Measurements from ENCODE around the gene RPS27. TPM values are rescaled to one million over a fixed set of nuclear protein-coding genes. Genes with fewer than 3 reads are reported as not detected.

Gene RPS27
- total RNA-seq, 1 experiment from 2014 or later, result 1,095 TPM

DNA sequence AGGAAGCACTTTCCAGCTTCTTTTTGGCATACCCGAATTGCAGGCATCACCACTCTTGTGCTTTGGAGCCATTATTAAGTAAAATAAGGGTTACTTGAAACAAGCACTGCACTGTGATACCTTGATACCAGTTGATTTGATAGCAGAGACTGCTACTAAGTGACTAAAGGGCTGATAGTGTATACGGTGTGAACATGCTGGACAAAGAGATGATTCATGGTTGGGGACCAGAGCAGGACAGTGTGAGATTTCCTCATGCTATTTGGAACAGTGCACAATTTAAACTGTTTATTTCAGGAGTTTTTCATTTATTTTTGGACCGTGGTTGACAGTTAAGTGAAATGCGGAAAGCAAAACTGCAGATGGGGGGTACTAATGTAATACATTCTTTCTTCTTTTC lies 9.9 kb downstream of the RPS27 start:
- in situ Hi-C loops (cut with HindIII; ENCODE audit: low pct_unique_long_range_greater_than_20kb, low sequenced_read_pairs), result no loop called here
- Histone ChIP-seq H3K4me1 (ENCODE audit: control insufficient read depth, insufficient read depth, low read length) (no peaks in the 10 kb centered on the region), H3K27ac (ENCODE audit: low read length) (no peak overlapping the region), H3K9me3 (ENCODE audit: control insufficient read depth, insufficient read depth, low read depth, low read length) (no peaks in the 10 kb centered on the region), H3K36me3 (ENCODE audit: control insufficient read depth, insufficient read depth, low read length) (no peaks in the 10 kb centered on the region), H3K4me3 (ENCODE audit: low read depth in 2 of 2, low read length in 2 of 2) (no peak overlapping the region), H3K27me3 (ENCODE audit: control insufficient read depth, insufficient read depth, low read length) (no peaks in the 10 kb centered on the region)
- ATAC-seq (no peak), DNase-seq (ENCODE audit: low read depth, low spot score) (no peak)
- intact Hi-C loops (cut with micrococcal nuclease; ENCODE audit: unreplicated experiment), result no loop called here
- TF ChIP-seq TCF7L2 (IDR thresholded peaks at IDR 0.05; ENCODE audit: low read depth, low read length) (no peak), POLR2AphosphoS5 (IDR thresholded peaks at IDR 0.05; ENCODE audit: low read depth, low read length) (no peak), SIN3A (IDR thresholded peaks at IDR 0.05; ENCODE audit: borderline replicate concordance, insufficient read depth, low read depth, low read length) (no peak)
- TF ChIP-seq, protein P1, sequence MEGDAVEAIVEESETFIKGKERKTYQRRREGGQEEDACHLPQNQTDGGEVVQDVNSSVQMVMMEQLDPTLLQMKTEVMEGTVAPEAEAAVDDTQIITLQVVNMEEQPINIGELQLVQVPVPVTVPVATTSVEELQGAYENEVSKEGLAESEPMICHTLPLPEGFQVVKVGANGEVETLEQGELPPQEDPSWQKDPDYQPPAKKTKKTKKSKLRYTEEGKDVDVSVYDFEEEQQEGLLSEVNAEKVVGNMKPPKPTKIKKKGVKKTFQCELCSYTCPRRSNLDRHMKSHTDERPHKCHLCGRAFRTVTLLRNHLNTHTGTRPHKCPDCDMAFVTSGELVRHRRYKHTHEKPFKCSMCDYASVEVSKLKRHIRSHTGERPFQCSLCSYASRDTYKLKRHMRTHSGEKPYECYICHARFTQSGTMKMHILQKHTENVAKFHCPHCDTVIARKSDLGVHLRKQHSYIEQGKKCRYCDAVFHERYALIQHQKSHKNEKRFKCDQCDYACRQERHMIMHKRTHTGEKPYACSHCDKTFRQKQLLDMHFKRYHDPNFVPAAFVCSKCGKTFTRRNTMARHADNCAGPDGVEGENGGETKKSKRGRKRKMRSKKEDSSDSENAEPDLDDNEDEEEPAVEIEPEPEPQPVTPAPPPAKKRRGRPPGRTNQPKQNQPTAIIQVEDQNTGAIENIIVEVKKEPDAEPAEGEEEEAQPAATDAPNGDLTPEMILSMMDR (IDR thresholded peaks at IDR 0.05), result no peak
- TF ChIP-seq, protein P2, sequence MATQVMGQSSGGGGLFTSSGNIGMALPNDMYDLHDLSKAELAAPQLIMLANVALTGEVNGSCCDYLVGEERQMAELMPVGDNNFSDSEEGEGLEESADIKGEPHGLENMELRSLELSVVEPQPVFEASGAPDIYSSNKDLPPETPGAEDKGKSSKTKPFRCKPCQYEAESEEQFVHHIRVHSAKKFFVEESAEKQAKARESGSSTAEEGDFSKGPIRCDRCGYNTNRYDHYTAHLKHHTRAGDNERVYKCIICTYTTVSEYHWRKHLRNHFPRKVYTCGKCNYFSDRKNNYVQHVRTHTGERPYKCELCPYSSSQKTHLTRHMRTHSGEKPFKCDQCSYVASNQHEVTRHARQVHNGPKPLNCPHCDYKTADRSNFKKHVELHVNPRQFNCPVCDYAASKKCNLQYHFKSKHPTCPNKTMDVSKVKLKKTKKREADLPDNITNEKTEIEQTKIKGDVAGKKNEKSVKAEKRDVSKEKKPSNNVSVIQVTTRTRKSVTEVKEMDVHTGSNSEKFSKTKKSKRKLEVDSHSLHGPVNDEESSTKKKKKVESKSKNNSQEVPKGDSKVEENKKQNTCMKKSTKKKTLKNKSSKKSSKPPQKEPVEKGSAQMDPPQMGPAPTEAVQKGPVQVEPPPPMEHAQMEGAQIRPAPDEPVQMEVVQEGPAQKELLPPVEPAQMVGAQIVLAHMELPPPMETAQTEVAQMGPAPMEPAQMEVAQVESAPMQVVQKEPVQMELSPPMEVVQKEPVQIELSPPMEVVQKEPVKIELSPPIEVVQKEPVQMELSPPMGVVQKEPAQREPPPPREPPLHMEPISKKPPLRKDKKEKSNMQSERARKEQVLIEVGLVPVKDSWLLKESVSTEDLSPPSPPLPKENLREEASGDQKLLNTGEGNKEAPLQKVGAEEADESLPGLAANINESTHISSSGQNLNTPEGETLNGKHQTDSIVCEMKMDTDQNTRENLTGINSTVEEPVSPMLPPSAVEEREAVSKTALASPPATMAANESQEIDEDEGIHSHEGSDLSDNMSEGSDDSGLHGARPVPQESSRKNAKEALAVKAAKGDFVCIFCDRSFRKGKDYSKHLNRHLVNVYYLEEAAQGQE (IDR thresholded peaks at IDR 0.05; ENCODE audit: insufficient read depth in 1 of 2, low read depth in 2 of 2, low read length in 1 of 2), result no peak
- POLR2A ChIA-PET, result interaction anchor here (0.6 kb wide), 1 partner anchor 30 kb away, joined by 4 read pairs; no protein-coding TSS in a partner anchor
- no TSS peak for BruUV-seq (replicated peaks)
- CTCF ChIA-PET, result interaction anchor here (1.0 kb wide), 1 partner anchor 240 kb away, joined by 4 read pairs; no protein-coding TSS in a partner anchor

DNA sequence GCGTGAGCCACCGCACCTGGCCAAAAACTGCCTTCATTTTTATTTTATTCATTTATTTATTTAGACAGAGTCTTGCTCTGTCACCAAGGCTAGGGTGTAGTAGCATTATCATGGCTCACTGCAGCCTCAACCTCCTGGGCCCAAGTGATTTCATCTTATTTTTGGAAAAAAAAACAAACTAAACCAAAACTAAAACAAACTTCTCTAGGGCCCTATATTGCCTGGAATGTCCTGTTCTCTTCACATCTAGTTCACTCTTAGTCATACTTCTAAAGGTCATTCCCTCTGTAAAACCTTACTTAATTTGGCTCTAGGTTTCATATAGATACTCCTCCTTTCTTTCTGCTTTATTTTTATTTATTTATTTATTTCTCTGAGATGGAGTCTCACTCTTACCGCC lies 15.6 kb downstream of the RPS27 start:
- intact Hi-C loops (cut with micrococcal nuclease; ENCODE audit: unreplicated experiment), result no loop called here
- ChIA-PET POLR2A (no interaction called here), CTCF (no interaction called here)
- BruUV-seq (replicated peaks), result no TSS peak
- Histone ChIP-seq H3K9me3 (ENCODE audit: control insufficient read depth, insufficient read depth, low read depth, low read length) (no peaks in the 10 kb centered on the region), H3K27ac (ENCODE audit: low read length) (no peak overlapping the region), H3K4me3 (ENCODE audit: low read depth in 2 of 2, low read length in 2 of 2) (no peak overlapping the region), H3K4me1 (ENCODE audit: control insufficient read depth, insufficient read depth, low read length) (no peaks in the 10 kb centered on the region), H3K27me3 (ENCODE audit: control insufficient read depth, insufficient read depth, low read length) (no peaks in the 10 kb centered on the region), H3K36me3 (ENCODE audit: control insufficient read depth, insufficient read depth, low read length) (no peaks in the 10 kb centered on the region)
- DNase-seq (ENCODE audit: low read depth, low spot score) (no peak), ATAC-seq (no peak)
- in situ Hi-C loops (cut with HindIII; ENCODE audit: low pct_unique_long_range_greater_than_20kb, low sequenced_read_pairs), result no loop called here
- TF ChIP-seq SIN3A (IDR thresholded peaks at IDR 0.05; ENCODE audit: borderline replicate concordance, insufficient read depth, low read depth, low read length), result no peak
- TF ChIP-seq, protein P1 (IDR thresholded peaks at IDR 0.05), result no peak
- no peak for TF ChIP-seq POLR2AphosphoS5 (IDR thresholded peaks at IDR 0.05; ENCODE audit: low read depth, low read length)
- no peak for TF ChIP-seq TCF7L2 (IDR thresholded peaks at IDR 0.05; ENCODE audit: low read depth, low read length)
- TF ChIP-seq, protein P2 (IDR thresholded peaks at IDR 0.05; ENCODE audit: insufficient read depth in 1 of 2, low read depth in 2 of 2, low read length in 1 of 2), result no peak
